SK-N-MC (cell line): ENCODE results near the gene EFEMP2.

Experiments used
- EZH2 ChIP-seq: fragments of 200-600 bp; sonication (generic); IDR thresholded peaks from one replicate; pipeline ENCODE4 v1.6.1; 2017; ENCODE audit warnings: antibody characterized with exemption
- FOXP2 ChIP-seq: optimal IDR thresholded peaks from 2 replicates; pipeline ENCODE3; 2011; ENCODE audit warnings: mild to moderate bottlenecking, moderate library complexity; ENCODE audit not compliant: insufficient read depth; ENCODE audit errors: extremely low read length, control extremely low read depth

DNA sequence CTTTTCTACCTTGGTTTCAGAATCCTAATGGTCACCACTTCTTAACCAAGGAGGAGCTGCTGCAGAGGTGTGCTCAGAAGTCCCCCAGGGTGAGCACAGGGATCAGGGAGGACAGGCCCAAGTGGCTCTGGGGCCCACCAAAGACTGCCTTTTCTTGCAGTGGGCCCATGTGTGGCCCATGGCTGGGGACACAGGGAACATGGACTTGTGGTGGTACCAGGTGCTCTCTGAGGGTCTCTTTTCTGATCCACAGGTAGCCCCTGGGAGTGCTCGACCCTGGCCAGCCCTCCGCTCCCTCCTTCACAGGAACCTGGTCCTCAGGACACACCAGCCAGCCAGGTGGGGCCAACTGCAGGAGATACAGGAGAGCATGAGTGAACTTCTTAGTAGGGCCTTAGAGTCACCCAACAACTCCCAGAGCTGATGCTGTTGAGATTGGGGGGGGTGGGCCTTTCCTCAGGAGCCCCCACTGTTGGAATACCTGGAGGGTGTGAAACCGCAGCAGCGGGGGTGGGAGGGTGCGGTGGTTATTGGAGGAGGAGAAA, 10.3 kb downstream of the EFEMP2 start:
- no peak for TF ChIP-seq EZH2
- no peak for TF ChIP-seq FOXP2
